ENCODE measurements around the gene ACVR1. TPM values are rescaled to one million over a fixed set of nuclear protein-coding genes. Genes with fewer than 3 reads are reported as not detected.

Gene ACVR1
- total and polyA plus RNA-seq, 9 of the 15 experiments (the other 6 are each of a cell fraction or from before 2014, with no cell fraction given), result 3.8 to 14.3 (median 6.9) TPM

GRCh38 chr2:157837851-157838441, 38.2 kb downstream of the ACVR1 start (continued):
- no peak for TF ChIP-seq HINFP (tag; conservative IDR thresholded peaks at IDR 0.05; ENCODE audit: low read depth)
- TF ChIP-seq PCBP2 (IDR thresholded peaks at IDR 0.05; ENCODE audit: low read depth, low read length, poor library complexity, severe bottlenecking), result no peak
- no peak for TF ChIP-seq IRF2 (CRISPR knock-in tag; IDR thresholded peaks at IDR 0.05)
- TF ChIP-seq SIN3B (IDR thresholded peaks at IDR 0.05; ENCODE audit: low read depth), result no peak
- no peak for TF ChIP-seq NCOA1 (IDR thresholded peaks at IDR 0.05; ENCODE audit: low read depth)
- TF ChIP-seq ZNF764 (CRISPR knock-in tag; IDR thresholded peaks at IDR 0.05; ENCODE audit: low read depth), result no peak
- no peak for TF ChIP-seq NR4A1 (CRISPR knock-in tag; IDR thresholded peaks at IDR 0.05)
- no peak for TF ChIP-seq NR4A1 (tag; IDR thresholded peaks at IDR 0.05)
- no peak for TF ChIP-seq SRF (CRISPR knock-in tag; IDR thresholded peaks at IDR 0.05)
- TF ChIP-seq ZNF707 (CRISPR knock-in tag; conservative IDR thresholded peaks at IDR 0.05), result no peak
- TF ChIP-seq NKRF (IDR thresholded peaks at IDR 0.05; ENCODE audit: borderline replicate concordance), result no peak
- TF ChIP-seq GTF2B (IDR thresholded peaks at IDR 0.05; ENCODE audit: extremely low read depth, insufficient read length), result no peak
- no peak; the same call in 1 of the 2 replicates for TF ChIP-seq ZNF589 (CRISPR knock-in tag; IDR thresholded peaks at IDR 0.05; ENCODE audit: low read depth)
- 0 out of 2 replicates have a peak, but pooled peaks have one; percentile 28 for TF ChIP-seq GATAD2B (IDR thresholded peaks at IDR 0.05; ENCODE audit: borderline replicate concordance)
- peak; percentile 78 for TF ChIP-seq GTF2E2 (tag; IDR thresholded peaks at IDR 0.05)
- TF ChIP-seq SMAD1 (IDR thresholded peaks at IDR 0.05; ENCODE audit: low read depth, low read length, partially characterized antibody), result no peak
- no peak for TF ChIP-seq MITF (IDR thresholded peaks at IDR 0.05)

Data from K562 (cell line).